ENCODE results near the gene FHOD3. TPM values are rescaled to one million over a fixed set of nuclear protein-coding genes. Genes with fewer than 3 reads are reported as not detected.

FHOD3 gene
- total RNA-seq, 1 donor from 2014 or later: 2.5 TPM

- TF ChIP-seq CTCF (IDR thresholded peaks at IDR 0.05): no peak
- Histone ChIP-seq H3K27me3 (ENCODE audit: low read depth) (peaks cover 53% of the 10 kb centered on the region), H3K4me3 (no peak overlapping the region), H3K9me3 (no peaks in the 10 kb centered on the region), H3K4me1 (peaks cover 20% of the 10 kb centered on the region), H3K27ac (no peak overlapping the region), H3K36me3 (no peaks in the 10 kb centered on the region)
- intact Hi-C loops (cut with DNase I): no loop called here
- DNase-seq (no peak), ATAC-seq (no peak)
Observed at GRCh38 chr18:36300211-36300610, 2.7 kb downstream of the FHOD3 start.

- no peak overlapping the region for H3K4me3 ChIP-seq
- H3K36me3 ChIP-seq: no peaks in the 10 kb centered on the region
- no peak for TF ChIP-seq CTCF (IDR thresholded peaks at IDR 0.05)
- intact Hi-C loops (cut with DNase I): no loop called here
- peaks cover 13% of the 10 kb centered on the region for H3K4me1 ChIP-seq
- H3K9me3 ChIP-seq: no peaks in the 10 kb centered on the region
- peaks cover 45% of the 10 kb centered on the region for H3K27me3 ChIP-seq (ENCODE audit: low read depth)
- DNase-seq (no peak), ATAC-seq (no peak)
- no peak overlapping the region for H3K27ac ChIP-seq
Observed at GRCh38 chr18:36301884-36302283, 4.4 kb downstream of the FHOD3 start.

GRCh38 chr18:36302676-36303075 lies 5.2 kb downstream of the FHOD3 start:
- Histone ChIP-seq H3K4me3 (no peak overlapping the region), H3K27ac (no peak overlapping the region), H3K36me3 (no peaks in the 10 kb centered on the region), H3K27me3 (ENCODE audit: low read depth) (peaks cover 40% of the 10 kb centered on the region), H3K4me1 (peaks cover 9% of the 10 kb centered on the region), H3K9me3 (no peaks in the 10 kb centered on the region)
- intact Hi-C loops (cut with DNase I): no loop called here
- ATAC-seq: no peak
- TF ChIP-seq CTCF (IDR thresholded peaks at IDR 0.05): no peak
- no peak for DNase-seq

GRCh38 chr18:36303211-36303844 lies 5.8 kb downstream of the FHOD3 start:
- H3K4me1 ChIP-seq: peaks cover 3% of the 10 kb centered on the region
- H3K4me3 ChIP-seq: no peak overlapping the region
- ATAC-seq: no peak
- H3K27me3 ChIP-seq (ENCODE audit: low read depth): peaks cover 34% of the 10 kb centered on the region
- intact Hi-C loops (cut with DNase I): no loop called here
- no peaks in the 10 kb centered on the region for H3K9me3 ChIP-seq
- H3K27ac ChIP-seq: no peak overlapping the region
- no peaks in the 10 kb centered on the region for H3K36me3 ChIP-seq
- TF ChIP-seq CTCF (IDR thresholded peaks at IDR 0.05): no peak
- no peak for DNase-seq

- DNase-seq: no peak
- ATAC-seq: no peak
- TF ChIP-seq CTCF (IDR thresholded peaks at IDR 0.05): no peak
- Histone ChIP-seq H3K4me3 (no peak overlapping the region), H3K27ac (no peak overlapping the region), H3K36me3 (no peaks in the 10 kb centered on the region), H3K4me1 (no peaks in the 10 kb centered on the region), H3K9me3 (no peaks in the 10 kb centered on the region), H3K27me3 (ENCODE audit: low read depth) (peaks cover 20% of the 10 kb centered on the region)
- intact Hi-C loops (cut with DNase I): no loop called here
Observed at GRCh38 chr18:36304723-36305122, 7.2 kb downstream of the FHOD3 start.

All from lower lobe of right lung (tissue), 2 donors.